ENCODE measurements around the gene P3R3URF.

Gene P3R3URF

DNA sequence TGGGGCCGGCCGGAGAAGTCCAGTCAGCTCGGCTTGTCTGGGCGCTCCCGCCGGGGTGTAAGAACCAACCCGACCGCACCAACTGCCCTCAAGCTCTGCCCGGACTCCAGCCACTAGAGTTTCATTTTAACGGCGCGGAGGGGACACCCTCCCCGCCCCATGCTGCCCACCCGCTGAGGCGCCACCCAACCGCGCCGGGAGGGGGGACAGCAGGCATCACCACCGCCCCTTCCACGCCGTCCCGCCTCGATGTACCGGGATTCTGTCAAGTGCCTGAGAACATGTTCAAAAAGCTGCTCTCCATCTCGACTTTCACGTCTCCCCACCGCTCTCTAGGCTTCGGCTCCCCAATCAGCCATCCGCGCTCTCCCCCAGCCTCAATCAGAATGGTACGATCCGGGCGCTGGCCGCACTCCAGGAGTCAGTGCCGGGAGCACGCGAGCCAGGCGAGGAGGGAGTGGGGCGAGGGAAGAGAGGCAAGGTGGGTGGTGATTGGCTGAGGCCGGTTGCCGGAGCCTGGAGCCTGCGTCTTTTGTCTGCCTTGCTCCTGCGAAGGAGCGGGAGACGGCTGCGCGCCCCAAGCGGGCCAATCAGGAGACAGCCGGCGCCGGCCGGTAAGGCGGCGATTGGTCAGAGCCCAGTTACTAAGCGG, 43.6 kb downstream of the P3R3URF start, which contains the start of gene PIK3R3:
TSS of gene PIK3R3 (minus strand) at position 101 of the 652 bp plus-strand sequence. CDS start 677 bp downstream, outside the sequence.
- in situ Hi-C loops (cut with MboI; ENCODE audit: low sequenced_read_pairs, unreplicated experiment), result loop anchor here (10.0 kb wide), 1 partner anchor 58 kb away; no protein-coding TSS in a partner anchor
- TF ChIP-seq, protein P1, sequence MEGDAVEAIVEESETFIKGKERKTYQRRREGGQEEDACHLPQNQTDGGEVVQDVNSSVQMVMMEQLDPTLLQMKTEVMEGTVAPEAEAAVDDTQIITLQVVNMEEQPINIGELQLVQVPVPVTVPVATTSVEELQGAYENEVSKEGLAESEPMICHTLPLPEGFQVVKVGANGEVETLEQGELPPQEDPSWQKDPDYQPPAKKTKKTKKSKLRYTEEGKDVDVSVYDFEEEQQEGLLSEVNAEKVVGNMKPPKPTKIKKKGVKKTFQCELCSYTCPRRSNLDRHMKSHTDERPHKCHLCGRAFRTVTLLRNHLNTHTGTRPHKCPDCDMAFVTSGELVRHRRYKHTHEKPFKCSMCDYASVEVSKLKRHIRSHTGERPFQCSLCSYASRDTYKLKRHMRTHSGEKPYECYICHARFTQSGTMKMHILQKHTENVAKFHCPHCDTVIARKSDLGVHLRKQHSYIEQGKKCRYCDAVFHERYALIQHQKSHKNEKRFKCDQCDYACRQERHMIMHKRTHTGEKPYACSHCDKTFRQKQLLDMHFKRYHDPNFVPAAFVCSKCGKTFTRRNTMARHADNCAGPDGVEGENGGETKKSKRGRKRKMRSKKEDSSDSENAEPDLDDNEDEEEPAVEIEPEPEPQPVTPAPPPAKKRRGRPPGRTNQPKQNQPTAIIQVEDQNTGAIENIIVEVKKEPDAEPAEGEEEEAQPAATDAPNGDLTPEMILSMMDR (IDR thresholded peaks at IDR 0.05; ENCODE audit: borderline replicate concordance, control extremely low read depth, extremely low read depth, insufficient read depth, missing control alignments), result no peak
- DNase-seq (ENCODE audit: low spot score), result peak; percentile 97

DNA sequence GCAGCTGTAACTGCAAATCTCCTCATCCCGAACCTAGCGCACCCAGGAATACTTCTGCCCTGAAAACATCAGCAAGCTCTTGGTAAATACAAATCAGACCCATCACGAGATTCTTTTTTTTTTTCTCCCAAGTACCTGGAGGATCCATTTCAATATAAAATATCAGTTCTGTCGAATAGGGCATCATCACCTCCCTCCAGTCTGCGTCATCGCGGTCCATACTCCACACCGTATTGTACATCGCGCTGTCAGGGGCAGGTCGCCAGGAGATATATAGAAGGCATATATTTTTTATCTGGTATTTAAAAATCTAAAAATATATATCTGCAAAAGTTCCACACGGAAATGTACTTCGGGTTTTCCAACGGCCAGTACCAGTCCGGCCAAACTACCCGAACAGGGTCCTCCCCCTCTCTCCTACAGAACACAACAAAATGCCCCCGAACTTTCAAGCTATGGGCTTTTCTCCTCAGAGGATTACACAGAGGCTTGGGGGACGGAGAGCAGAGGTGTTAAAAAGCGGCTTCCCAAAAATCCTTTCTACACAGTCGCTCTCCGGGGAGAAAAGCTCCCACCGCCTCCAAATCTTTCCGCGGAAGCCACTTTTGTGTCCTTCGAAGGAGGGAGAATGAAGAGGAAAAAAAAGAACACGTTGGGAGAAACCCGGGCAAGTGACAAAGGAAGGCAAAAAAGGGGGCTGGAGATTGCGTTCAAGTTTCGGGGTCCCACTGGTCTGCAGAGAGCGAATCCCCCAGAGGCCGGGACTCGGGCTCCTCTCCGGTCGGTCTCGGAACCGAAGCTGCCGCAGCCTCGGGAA, 44.4 kb downstream of the P3R3URF start:
- TF ChIP-seq, protein P1 (IDR thresholded peaks at IDR 0.05; ENCODE audit: borderline replicate concordance, control extremely low read depth, extremely low read depth, insufficient read depth, missing control alignments), result no peak
- no peak for DNase-seq (ENCODE audit: low spot score)
- in situ Hi-C loops (cut with MboI; ENCODE audit: low sequenced_read_pairs, unreplicated experiment), result loop anchor here (10.0 kb wide), 1 partner anchor 57 kb away; no protein-coding TSS in a partner anchor

DNA sequence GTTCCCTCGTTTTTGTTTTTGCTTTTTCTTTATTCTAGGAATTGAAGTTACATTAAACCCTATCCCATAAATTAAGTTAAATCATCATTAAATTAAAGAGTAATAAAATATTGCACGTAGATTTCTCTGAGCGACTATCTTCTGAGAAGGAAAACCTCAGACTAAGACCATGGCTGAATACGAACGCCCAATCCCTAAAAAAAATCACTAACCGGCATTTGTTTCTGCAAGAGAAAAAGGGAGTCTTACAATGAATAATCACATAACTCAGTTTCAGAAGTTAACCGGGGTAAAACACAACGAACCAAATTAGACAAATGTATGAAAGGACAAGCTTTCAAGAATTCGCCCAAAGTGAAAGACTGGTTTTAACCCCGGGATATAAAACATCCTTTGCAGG, 45.2 kb downstream of the P3R3URF start:
- TF ChIP-seq, protein P1 (IDR thresholded peaks at IDR 0.05; ENCODE audit: borderline replicate concordance, control extremely low read depth, extremely low read depth, insufficient read depth, missing control alignments), result no peak
- in situ Hi-C loops (cut with MboI; ENCODE audit: low sequenced_read_pairs, unreplicated experiment), result loop anchor here (10.0 kb wide), 1 partner anchor 56 kb away; no protein-coding TSS in a partner anchor
- DNase-seq (ENCODE audit: low spot score), result no peak

DNA sequence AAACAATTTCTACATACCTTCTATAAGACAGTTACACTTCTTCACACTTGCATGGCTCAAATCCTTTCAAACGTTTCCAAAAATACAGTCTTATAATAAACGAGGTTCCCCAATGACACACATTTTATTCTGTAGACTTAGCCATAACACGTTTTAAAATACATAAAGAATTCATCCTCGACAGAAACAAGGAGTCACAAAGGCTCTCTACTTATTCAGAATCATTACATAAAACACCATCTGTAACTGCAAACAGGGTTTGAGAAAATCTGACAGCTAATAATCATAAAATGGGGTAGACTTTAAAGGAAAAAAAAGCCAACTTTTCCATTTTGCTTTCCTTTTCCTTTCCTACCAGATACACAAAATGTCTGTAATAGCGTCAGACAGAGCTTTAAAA, 45.7 kb downstream of the P3R3URF start:
- no peak for DNase-seq (ENCODE audit: low spot score)

DNA sequence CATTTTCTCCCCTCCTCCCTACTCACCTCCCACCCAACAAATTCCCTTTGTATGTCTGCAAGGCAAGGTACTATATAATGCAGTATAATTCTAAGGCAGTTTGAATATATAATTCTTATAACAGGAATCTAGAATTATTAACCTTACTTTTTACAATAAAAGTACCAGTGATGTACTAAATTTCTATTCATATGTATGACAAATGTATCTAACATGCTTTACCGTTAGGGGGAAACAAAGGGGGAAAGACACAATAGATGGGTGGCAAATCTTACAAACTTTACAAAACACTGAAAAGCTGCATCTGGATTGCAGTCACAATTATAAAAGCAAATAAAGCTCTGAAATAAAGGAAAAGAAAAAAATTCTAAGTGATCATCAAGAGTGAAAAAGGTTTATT, 46.2 kb downstream of the P3R3URF start:
- in situ Hi-C loops (cut with MboI; ENCODE audit: low sequenced_read_pairs, unreplicated experiment), result loop anchor here (10.0 kb wide), 1 partner anchor 55 kb away; no protein-coding TSS in a partner anchor
- TF ChIP-seq, protein P1 (IDR thresholded peaks at IDR 0.05; ENCODE audit: borderline replicate concordance, control extremely low read depth, extremely low read depth, insufficient read depth, missing control alignments), result no peak

More for the DNA sequence above, 45.7 kb downstream of the P3R3URF start:
- TF ChIP-seq, protein P1 (IDR thresholded peaks at IDR 0.05; ENCODE audit: borderline replicate concordance, control extremely low read depth, extremely low read depth, insufficient read depth, missing control alignments), result no peak
- in situ Hi-C loops (cut with MboI; ENCODE audit: low sequenced_read_pairs, unreplicated experiment), result loop anchor here (10.0 kb wide), 1 partner anchor 56 kb away; no protein-coding TSS in a partner anchor

DNA sequence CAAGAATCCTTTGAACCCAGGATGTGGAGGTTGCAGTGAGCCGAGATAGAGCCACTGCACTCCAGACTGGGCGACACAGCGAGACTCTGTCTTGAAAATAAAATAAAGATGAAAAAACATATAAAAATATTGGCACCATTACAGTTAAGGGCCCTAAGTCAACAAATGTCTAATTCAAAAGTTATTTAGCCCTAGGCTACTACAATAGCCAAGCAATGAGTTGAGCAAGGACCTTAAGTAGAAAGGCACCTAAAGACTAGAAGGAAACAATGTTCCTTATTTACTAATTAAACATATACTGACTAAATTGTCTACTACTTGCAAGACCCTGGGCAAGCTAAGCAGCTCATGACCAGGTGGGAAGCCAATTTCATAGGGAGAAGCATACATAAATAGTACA, 47.9 kb downstream of the P3R3URF start:
- TF ChIP-seq, protein P1 (IDR thresholded peaks at IDR 0.05; ENCODE audit: borderline replicate concordance, control extremely low read depth, extremely low read depth, insufficient read depth, missing control alignments), result no peak
- in situ Hi-C loops (cut with MboI; ENCODE audit: low sequenced_read_pairs, unreplicated experiment), result no loop called here
- no peak for DNase-seq (ENCODE audit: low spot score)

More for the DNA sequence above, 46.2 kb downstream of the P3R3URF start:
- no peak for DNase-seq (ENCODE audit: low spot score)
